IPS-20b (cell line): Measurements from ENCODE around the gene MSN.
"Not testable (repeated sequence)": the region's sequence is repeated elsewhere in the genome, so short reads cannot be mapped to it uniquely, and the experiment has no call there.

Experiments
- H3K27ac ChIP-seq: one replicate; pipeline ENCODE4 v1.5.1; 2013; ENCODE audit warnings: low read length
- H3K27me3 ChIP-seq: 2 replicates; pipeline ENCODE4 v1.6.1; 2013; ENCODE audit warnings: mild to moderate bottlenecking, low read length, inconsistent platforms; ENCODE audit not compliant: insufficient read depth
- H3K36me3 ChIP-seq: 2 replicates; pipeline ENCODE4 v1.6.1; 2013; ENCODE audit warnings: low read depth, mild to moderate bottlenecking, inconsistent platforms, low read length, moderate library complexity; ENCODE audit not compliant: insufficient read depth
- H3K4me1 ChIP-seq: 2 replicates; pipeline ENCODE4 v1.6.1; 2013; ENCODE audit warnings: mild to moderate bottlenecking, control low read depth, inconsistent platforms, low read length, moderate library complexity; ENCODE audit not compliant: insufficient read depth
- H3K4me3 ChIP-seq: 2 replicates; pipeline ENCODE4 v1.5.1; 2013; ENCODE audit warnings: mild to moderate bottlenecking, low read length, inconsistent platforms
- H3K9ac ChIP-seq: 2 replicates; pipeline ENCODE4 v1.6.1; 2013; ENCODE audit warnings: low read depth, mild to moderate bottlenecking, inconsistent platforms, low read length, moderate library complexity
- H3K9me3 ChIP-seq: 2 replicates; pipeline ENCODE4 v1.6.1; 2013; ENCODE audit warnings: mild to moderate bottlenecking, low read depth, low read length, inconsistent platforms; ENCODE audit not compliant: insufficient read depth

The MSN gene

DNA sequence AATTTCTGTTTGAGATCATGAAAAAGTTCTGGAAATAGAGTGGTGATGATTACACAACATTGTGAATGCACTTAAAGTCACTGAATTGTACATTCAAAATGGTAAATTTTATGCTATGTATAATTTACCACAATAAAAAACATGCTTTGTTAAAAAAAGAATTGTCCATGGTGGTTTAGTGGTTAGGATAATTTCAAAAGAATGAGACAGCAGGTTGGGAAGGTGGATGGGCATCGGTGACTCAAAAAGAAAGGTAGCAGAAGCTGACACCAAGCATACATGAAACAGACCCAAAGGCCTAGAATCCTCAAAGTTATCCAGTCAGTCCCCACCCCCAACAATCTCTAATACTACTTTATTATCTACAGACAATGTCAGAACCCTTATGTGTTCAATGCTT, 91.1 kb downstream of the MSN start:
- no peaks in the 10 kb centered on the region for H3K9me3 ChIP-seq
- H3K36me3 ChIP-seq = no peaks in the 10 kb centered on the region
- no peaks in the 10 kb centered on the region for H3K27me3 ChIP-seq
- no peak overlapping the region for H3K9ac ChIP-seq
- no peak overlapping the region for H3K4me3 ChIP-seq
- H3K4me1 ChIP-seq = no peaks in the 10 kb centered on the region
- no peak overlapping the region for H3K27ac ChIP-seq

GRCh38 chrX:65759525-65759924, 92.1 kb downstream of the MSN start:
- not testable (repeated sequence) for H3K4me3 ChIP-seq, H3K9me3 ChIP-seq, H3K27me3 ChIP-seq

GRCh38 chrX:65769564-65770292, 102.3 kb downstream of the MSN start:
- H3K9ac ChIP-seq = no peak overlapping the region
- H3K27ac ChIP-seq = no peak overlapping the region
- no peaks in the 10 kb centered on the region for H3K36me3 ChIP-seq
- no peaks in the 10 kb centered on the region for H3K4me1 ChIP-seq
- no peaks in the 10 kb centered on the region for H3K9me3 ChIP-seq
- no peaks in the 10 kb centered on the region for H3K27me3 ChIP-seq
- no peak overlapping the region for H3K4me3 ChIP-seq

More at GRCh38 chrX:65759525-65759924, 92.1 kb downstream of the MSN start:
- H3K9ac ChIP-seq, H3K4me1 ChIP-seq, H3K36me3 ChIP-seq, H3K27ac ChIP-seq: not testable (repeated sequence)

DNA sequence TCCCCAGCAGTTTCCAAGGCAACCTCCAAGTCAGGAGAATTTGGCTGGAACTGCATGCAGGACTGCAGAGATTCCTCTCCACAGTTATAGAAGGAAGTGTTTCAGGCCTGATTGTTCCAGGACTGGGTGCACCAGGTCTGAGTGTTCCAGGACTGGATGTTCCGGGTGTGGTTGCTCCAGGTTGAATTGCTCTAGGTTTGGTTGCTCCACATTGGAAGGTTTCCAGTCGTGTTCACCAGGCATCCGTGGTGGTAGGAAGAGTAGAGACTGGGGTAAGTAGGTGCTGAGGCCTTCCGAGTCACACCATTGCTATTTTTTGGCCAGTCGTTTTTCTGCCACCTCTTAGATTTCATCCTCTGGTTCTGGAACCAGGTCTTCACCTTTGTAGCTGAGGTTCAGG, 105.4 kb downstream of the MSN start:
- no peak overlapping the region for H3K4me3 ChIP-seq
- H3K9ac ChIP-seq = no peak overlapping the region
- H3K4me1 ChIP-seq = no peaks in the 10 kb centered on the region
- no peaks in the 10 kb centered on the region for H3K27me3 ChIP-seq
- no peaks in the 10 kb centered on the region for H3K9me3 ChIP-seq
- H3K36me3 ChIP-seq = no peaks in the 10 kb centered on the region
- no peak overlapping the region for H3K27ac ChIP-seq

DNA sequence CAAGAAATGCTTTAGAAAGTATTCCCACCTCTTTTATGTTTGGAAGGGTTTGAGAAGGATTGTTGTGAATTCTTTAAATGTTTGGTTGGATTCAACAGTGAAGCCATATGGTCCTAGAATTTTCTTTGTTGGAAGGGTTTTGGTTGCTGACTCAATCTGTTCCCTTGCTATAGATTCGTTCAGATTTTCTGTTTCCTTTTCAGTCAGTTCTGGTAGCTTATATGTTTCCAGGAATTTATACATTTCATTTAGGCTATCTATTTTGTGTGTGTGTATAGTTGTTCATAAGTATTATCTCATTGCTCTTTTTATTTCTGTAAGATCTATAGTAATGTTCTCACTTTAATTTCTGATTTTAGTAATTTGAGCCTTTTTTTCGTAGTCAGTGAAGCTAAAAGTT, 114.4 kb downstream of the MSN start:
- Histone ChIP-seq H3K9ac (no peak overlapping the region), H3K4me1 (no peaks in the 10 kb centered on the region), H3K36me3 (no peaks in the 10 kb centered on the region), H3K9me3 (no peaks in the 10 kb centered on the region), H3K27me3 (no peaks in the 10 kb centered on the region), H3K27ac (no peak overlapping the region), H3K4me3 (no peak overlapping the region)

DNA sequence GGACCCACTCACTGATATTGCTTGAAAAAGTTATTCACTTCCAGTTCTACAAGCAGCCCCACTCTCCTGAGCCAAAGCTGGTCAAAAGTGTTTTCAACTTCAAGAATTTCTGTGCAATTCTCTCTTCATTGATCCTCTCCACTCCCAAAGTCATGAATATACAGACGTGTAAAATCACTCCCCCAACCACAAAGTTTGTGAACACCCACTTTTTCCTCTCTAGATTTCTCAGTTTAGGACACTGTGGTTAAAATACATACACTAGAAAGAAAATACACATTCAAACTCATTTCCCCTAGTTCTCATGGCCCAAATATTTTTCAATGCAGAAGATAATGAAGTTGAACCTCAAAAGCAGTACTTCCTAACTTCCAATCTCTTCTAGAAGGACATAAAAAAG, 116.3 kb downstream of the MSN start:
- Histone ChIP-seq H3K27ac (no peak overlapping the region), H3K9me3 (no peaks in the 10 kb centered on the region), H3K4me1 (no peaks in the 10 kb centered on the region), H3K9ac (no peak overlapping the region), H3K4me3 (no peak overlapping the region), H3K27me3 (no peaks in the 10 kb centered on the region), H3K36me3 (no peaks in the 10 kb centered on the region)
